Osteocyte (in vitro differentiated cells): ENCODE measurements around the gene PSME3. TPM values are rescaled to one million over a fixed set of nuclear protein-coding genes. Genes with fewer than 3 reads are reported as not detected.
A peak's percentile ranks its signal among the peaks of the same experiment; 100 is the strongest.

ENCODE experiments used
- DNase-seq: peaks from one replicate; pipeline ENCODE4 v3.0.0; 2021; ENCODE audit warnings: mixed read lengths; ENCODE audit not compliant: unreplicated experiment; ENCODE audit errors: extremely low spot score
- H3K27ac Mint-ChIP-seq: one replicate; pipeline ENCODE4 v1.8.0; 2021; ENCODE audit warnings: mild to moderate bottlenecking, mixed read lengths; ENCODE audit not compliant: unreplicated experiment
- H3K27me3 Mint-ChIP-seq: one replicate; pipeline ENCODE4 v1.8.0; 2021; ENCODE audit warnings: mixed read lengths; ENCODE audit not compliant: unreplicated experiment
- H3K36me3 Mint-ChIP-seq: one replicate; pipeline ENCODE4 v1.8.0; 2021; ENCODE audit warnings: mixed read lengths; ENCODE audit not compliant: unreplicated experiment
- H3K4me1 Mint-ChIP-seq: one replicate; pipeline ENCODE4 v1.8.0; 2021; ENCODE audit warnings: mixed read lengths; ENCODE audit not compliant: unreplicated experiment
- H3K4me3 Mint-ChIP-seq: one replicate; pipeline ENCODE4 v1.8.0; 2021; ENCODE audit warnings: mild to moderate bottlenecking, moderate library complexity, mixed read lengths; ENCODE audit not compliant: unreplicated experiment
- H3K9me3 Mint-ChIP-seq: one replicate; pipeline ENCODE4 v1.8.0; 2021; ENCODE audit warnings: mixed read lengths; ENCODE audit not compliant: unreplicated experiment
- total RNA-seq: library from RNA; stranded (reverse); gene quantifications from 2 replicates; pipeline ENCODE4 v1.2.1, GENCODE V29; 2021
- TF ChIP-seq, protein P1 (sequence below): fragments of 200-600 bp; sonication (generic); IDR thresholded peaks from 2 replicates; pipeline ENCODE4 v1.5.0; 2021; ENCODE audit warnings: antibody characterized with exemption, mild to moderate bottlenecking, moderate library complexity

Gene PSME3
- total RNA-seq, 1 donor from 2014 or later = 111 TPM

DNA sequence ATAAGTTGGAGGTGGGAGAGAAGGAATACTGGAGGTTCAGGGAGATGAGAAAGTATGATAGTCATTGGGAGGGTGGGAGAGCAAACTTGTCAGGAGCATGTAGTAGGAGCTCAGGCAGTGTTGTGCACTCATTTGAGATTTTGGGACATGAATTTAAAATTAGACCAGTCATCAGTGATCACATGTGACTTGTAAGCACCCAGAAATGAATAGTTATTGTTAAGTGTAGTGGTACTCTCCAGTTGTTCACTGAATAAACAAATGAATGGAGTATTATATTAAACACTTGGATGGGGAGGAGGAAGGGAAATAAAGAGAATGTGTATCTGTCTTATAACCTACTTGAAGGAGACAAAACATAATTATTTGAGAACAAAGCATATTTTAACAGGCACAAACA, 2.2 kb upstream of the PSME3 start:
- Mint-ChIP-seq H3K36me3 (no peaks in the 10 kb centered on the region), H3K27me3 (peaks cover 24% of the 10 kb centered on the region), H3K4me1 (peaks cover 20% of the 10 kb centered on the region), H3K9me3 (no peaks in the 10 kb centered on the region), H3K4me3 (no peak overlapping the region), H3K27ac (no peak overlapping the region)
- TF ChIP-seq, protein P1, sequence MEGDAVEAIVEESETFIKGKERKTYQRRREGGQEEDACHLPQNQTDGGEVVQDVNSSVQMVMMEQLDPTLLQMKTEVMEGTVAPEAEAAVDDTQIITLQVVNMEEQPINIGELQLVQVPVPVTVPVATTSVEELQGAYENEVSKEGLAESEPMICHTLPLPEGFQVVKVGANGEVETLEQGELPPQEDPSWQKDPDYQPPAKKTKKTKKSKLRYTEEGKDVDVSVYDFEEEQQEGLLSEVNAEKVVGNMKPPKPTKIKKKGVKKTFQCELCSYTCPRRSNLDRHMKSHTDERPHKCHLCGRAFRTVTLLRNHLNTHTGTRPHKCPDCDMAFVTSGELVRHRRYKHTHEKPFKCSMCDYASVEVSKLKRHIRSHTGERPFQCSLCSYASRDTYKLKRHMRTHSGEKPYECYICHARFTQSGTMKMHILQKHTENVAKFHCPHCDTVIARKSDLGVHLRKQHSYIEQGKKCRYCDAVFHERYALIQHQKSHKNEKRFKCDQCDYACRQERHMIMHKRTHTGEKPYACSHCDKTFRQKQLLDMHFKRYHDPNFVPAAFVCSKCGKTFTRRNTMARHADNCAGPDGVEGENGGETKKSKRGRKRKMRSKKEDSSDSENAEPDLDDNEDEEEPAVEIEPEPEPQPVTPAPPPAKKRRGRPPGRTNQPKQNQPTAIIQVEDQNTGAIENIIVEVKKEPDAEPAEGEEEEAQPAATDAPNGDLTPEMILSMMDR = no peak
- DNase-seq = no peak

DNA sequence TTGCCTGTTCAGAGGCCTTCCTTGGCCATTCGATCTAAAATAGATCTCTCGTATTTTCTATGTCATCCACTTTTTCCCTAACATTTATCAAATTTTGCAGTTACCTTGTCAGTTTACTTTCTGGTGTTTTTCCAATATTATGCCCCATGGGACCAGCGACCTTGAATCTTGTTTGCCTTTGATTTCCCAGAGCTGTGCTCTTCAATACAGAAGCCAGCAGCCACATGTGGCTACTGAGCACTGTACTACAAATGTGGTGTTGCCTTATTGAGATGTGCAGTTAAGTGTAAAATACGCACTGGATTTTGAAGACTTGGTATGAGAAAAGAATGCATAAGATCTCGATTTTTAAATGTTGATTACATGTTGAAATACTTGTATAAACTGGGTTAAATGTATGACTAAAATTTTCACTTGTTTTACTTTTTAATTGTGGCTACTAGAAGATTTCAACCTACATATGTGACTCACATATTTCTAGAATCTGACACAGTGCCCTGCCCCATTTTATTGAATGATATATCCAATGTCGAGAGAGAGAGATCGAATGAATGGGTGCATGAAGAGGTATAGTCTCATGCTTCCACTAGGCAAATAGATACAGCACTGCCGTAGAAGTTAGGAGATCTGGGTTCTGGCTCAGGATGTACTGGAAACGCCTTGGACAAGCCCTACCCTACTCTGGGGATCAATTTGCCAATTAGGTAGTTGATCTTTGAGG, 824 bp upstream of the PSME3 start:
- H3K4me3 Mint-ChIP-seq = peak overlapping the region; percentile 93
- peaks cover 20% of the 10 kb centered on the region for H3K4me1 Mint-ChIP-seq
- TF ChIP-seq, protein P1 = no peak
- H3K36me3 Mint-ChIP-seq = peaks cover 6% of the 10 kb centered on the region
- peak overlapping the region; percentile 97 for H3K27ac Mint-ChIP-seq
- peaks cover 20% of the 10 kb centered on the region for H3K27me3 Mint-ChIP-seq
- no peaks in the 10 kb centered on the region for H3K9me3 Mint-ChIP-seq
- DNase-seq = no peak

DNA sequence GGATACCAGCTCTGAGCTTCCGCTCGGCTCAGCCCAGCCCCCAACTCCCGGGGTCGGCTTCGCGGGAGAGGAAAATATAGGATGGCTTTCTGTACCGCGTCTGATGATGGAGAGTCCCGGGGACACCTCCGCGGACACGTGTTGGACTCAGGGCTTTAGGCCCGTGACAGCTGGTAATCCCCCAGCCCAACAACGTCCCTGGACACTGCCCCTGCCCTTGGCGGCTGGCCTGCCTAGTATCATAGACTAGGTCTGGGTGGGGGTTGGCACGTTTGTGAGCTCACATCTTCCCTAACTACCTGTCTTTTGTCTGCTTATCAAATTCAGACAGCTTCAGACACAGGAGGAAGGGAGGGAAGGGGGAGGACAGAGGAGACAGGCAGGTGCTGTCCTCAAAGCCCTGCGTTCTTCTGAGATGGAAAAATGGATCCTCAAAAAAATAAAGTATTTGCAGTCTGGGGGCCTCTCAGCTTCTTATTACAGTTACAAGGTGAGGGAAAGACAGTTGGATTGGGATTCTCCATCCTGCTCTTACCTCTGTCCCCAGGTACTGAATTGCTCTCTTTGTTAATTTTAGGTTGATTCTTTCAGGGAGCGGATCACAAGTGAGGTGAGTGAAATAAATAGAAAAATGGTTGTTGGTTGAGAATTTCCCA, 698 bp downstream of the PSME3 start:
- Mint-ChIP-seq H3K4me3 (peak overlapping the region; percentile 93), H3K27me3 (peaks cover 5% of the 10 kb centered on the region), H3K9me3 (no peaks in the 10 kb centered on the region), H3K4me1 (peaks cover 20% of the 10 kb centered on the region), H3K36me3 (peaks cover 14% of the 10 kb centered on the region), H3K27ac (peak overlapping the region; percentile 97)
- no peak for DNase-seq
- TF ChIP-seq, protein P1 = no peak

DNA sequence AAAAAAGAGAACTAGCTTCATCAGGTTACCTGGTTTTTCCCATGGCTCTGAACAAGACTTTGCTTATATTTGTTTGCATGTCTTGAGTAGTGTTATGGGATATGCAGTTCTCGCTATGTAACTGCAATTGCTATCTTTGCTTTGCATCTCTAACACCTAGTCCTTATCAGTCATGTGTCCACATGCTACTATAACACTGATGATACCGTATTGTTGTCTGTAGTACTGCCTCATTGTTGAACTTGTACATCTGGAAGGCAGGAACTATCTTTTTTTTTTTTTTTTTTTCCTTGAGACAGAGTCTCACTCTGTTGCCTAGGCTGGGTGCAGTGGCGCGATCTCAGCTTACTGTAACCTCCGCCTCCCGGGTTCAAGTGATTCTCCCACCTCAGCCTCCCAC, 2.5 kb downstream of the PSME3 start:
- H3K4me1 Mint-ChIP-seq = peaks cover 20% of the 10 kb centered on the region
- H3K9me3 Mint-ChIP-seq = no peaks in the 10 kb centered on the region
- H3K36me3 Mint-ChIP-seq = peaks cover 21% of the 10 kb centered on the region
- DNase-seq = no peak
- no peak overlapping the region for H3K4me3 Mint-ChIP-seq
- TF ChIP-seq, protein P1 = no peak
- no peaks in the 10 kb centered on the region for H3K27me3 Mint-ChIP-seq
- no peak overlapping the region for H3K27ac Mint-ChIP-seq

DNA sequence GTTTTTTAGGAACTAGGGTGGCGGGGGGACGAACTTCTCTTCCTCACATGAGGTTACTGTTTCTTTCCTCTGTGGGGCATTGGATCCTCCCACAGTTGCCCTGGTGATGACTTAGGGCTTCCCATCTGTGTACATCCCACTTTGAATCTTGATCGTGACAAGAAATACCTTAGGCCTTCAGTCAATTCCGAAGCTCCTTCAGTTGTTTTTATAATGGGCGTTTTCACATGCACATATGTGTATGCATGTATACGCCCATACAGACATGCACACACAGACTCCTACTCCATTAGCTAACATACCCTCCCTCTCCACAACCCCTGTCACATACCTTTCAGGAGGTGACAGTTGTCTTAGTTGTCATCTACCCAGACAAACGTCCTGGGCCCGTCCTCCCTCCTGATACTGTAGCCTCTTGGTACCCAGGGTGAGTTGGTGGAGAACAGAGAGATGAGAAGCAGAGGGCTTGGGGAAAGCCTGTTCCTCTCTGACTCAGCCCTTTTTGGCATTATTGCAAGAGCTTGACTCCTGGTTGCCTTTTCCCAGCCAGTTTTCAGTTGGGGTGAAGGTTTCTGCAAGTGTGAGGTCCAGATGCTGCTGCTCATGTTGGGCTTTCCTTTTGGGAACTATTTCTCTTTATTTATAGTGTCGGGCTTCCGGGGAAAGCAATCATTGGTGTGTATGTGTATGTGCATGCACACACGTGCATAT, 8.9 kb downstream of the PSME3 start:
- TF ChIP-seq, protein P1 = no peak
- no peaks in the 10 kb centered on the region for H3K27me3 Mint-ChIP-seq
- no peak for DNase-seq

More for the DNA sequence above, 8.9 kb downstream of the PSME3 start:
- Mint-ChIP-seq H3K4me3 (no peak overlapping the region), H3K27ac (no peak overlapping the region), H3K4me1 (no peaks in the 10 kb centered on the region), H3K9me3 (no peaks in the 10 kb centered on the region), H3K36me3 (peaks cover 42% of the 10 kb centered on the region)
